ENCODE results near the gene PGF. TPM values are rescaled to one million over a fixed set of nuclear protein-coding genes. Genes with fewer than 3 reads are reported as not detected.

PGF gene
- total and polyA plus RNA-seq, 2 of the 13 experiments (the other 11 are each of a cell fraction or from before 2014, with no cell fraction given), result 10.7 to 27.5 TPM

GRCh38 chr14:74953686-74954085 is 1.7 kb downstream of the PGF start:
- no peak for FAIRE-seq
- intact Hi-C loops (cut with micrococcal nuclease; ENCODE audit: unreplicated experiment) (loop anchor here (2.0 kb wide), 1 partner anchor 49 kb away; the partner anchor contains the start of gene EIF2B2), in situ Hi-C loops (cut with HindIII; ENCODE audit: extremely low pct_ligation_motif_present, low pct_unique_long_range_greater_than_20kb) (loop anchor here (5.0 kb wide), 1 partner anchor 49 kb away; the partner anchor contains the start of gene EIF2B2)
- Histone ChIP-seq H3K9ac (ENCODE audit: insufficient read depth, low read depth, low read length) (peak overlapping the region; percentile 78), H3K4me2 (ENCODE audit: low read depth, low read length) (peak overlapping the region; percentile 92), H3K4me1 (ENCODE audit: insufficient read depth, low read length) (peaks cover 65% of the 10 kb centered on the region), H2AFZ (ENCODE audit: low read length) (no peak overlapping the region), H3K27me3 (ENCODE audit: control insufficient read depth in 1 of 2, insufficient read depth in 2 of 2, low read length in 2 of 2) (no peaks in the 10 kb centered on the region), H3K27ac (ENCODE audit: extremely low read length, insufficient read depth, low read length) (peak overlapping the region; percentile 97), H3K9me3 (ENCODE audit: low read length) (no peaks in the 10 kb centered on the region), H3K36me3 (replicated peaks in 1 of 2; ENCODE audit: control insufficient read depth in 1 of 2, insufficient read depth in 2 of 2, low read length in 2 of 2) (peaks cover 2 to 4% of the 10 kb centered on the region in 2 experiments; a peak in 2 of 5 replicates), H3K4me3 (replicated peaks in 1 of 3; ENCODE audit: insufficient read depth in 1 of 3, low read depth in 2 of 3, low read length in 3 of 3) (peak overlapping the region; percentile 75 to 86 (median 80)), H4K20me1 (ENCODE audit: insufficient read depth, low read length) (no peaks in the 10 kb centered on the region), H3K79me2 (ENCODE audit: insufficient read depth, low read length) (peaks cover 15% of the 10 kb centered on the region)
- POLR2A ChIA-PET, result interaction anchor here (0.6 to 2.9 kb wide), 8 partner anchors 8 to 116 kb away, joined by 3 to 14 read pairs (median 8); partner anchors contain the start of genes ACYP1, RPS6KL1 and ZC2HC1C
- CTCF ChIA-PET (ENCODE audit: low intra/inter-chr PET ratio, low total read pairs), result no interaction called here
- 0 out of 2 replicates have a peak, but pooled peaks have one; percentile 25 for TF ChIP-seq SRY (CRISPR knock-in tag; IDR thresholded peaks at IDR 0.05)
- peak; percentile 10; the same call in 1 of the 2 replicates for TF ChIP-seq ZSCAN21 (CRISPR knock-in tag; IDR thresholded peaks at IDR 0.05; ENCODE audit: borderline replicate concordance)
- no peak for TF ChIP-seq SP140L (CRISPR knock-in tag; IDR thresholded peaks at IDR 0.05; ENCODE audit: borderline replicate concordance)
- TF ChIP-seq, protein P1, sequence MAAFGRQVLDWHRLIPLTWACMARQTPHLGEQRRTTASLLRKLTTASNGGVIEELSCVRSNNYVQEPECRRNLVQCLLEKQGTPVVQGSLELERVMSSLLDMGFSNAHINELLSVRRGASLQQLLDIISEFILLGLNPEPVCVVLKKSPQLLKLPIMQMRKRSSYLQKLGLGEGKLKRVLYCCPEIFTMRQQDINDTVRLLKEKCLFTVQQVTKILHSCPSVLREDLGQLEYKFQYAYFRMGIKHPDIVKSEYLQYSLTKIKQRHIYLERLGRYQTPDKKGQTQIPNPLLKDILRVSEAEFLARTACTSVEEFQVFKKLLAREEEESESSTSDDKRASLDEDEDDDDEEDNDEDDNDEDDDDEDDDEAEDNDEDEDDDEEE (CRISPR knock-in tag; IDR thresholded peaks at IDR 0.05), result 0 out of 2 replicates have a peak, but pooled peaks have one; percentile 58
- DNase-seq (ENCODE audit: low spot score), result no peak
- ATAC-seq, result no peak
- BruUV-seq (replicated peaks), result no TSS peak
- 43% methylated on average over 5 of the region's 5 CpGs for WGBS (ENCODE audit: low lambda C conversion rate)
